Chondrocyte (in vitro differentiated cells): ENCODE data around the gene POC1B. TPM values are rescaled to one million over a fixed set of nuclear protein-coding genes. Genes with fewer than 3 reads are reported as not detected.

Experiments
- DNase-seq: peaks from one replicate; pipeline ENCODE4 v3.0.0; 2021; ENCODE audit warnings: mixed read lengths, low spot score
- H3K27ac Mint-ChIP-seq: one replicate; pipeline ENCODE4 v1.8.0; 2021; ENCODE audit warnings: mild to moderate bottlenecking, moderate library complexity, mixed read lengths; ENCODE audit not compliant: unreplicated experiment
- H3K27me3 Mint-ChIP-seq: 2 replicates; pipeline ENCODE4 v1.8.0; 2021; ENCODE audit warnings: low read depth, mixed read lengths
- H3K36me3 Mint-ChIP-seq: 2 replicates; pipeline ENCODE4 v1.8.0; 2021; ENCODE audit warnings: low read depth, mixed read lengths
- H3K4me1 Mint-ChIP-seq: 2 replicates; pipeline ENCODE4 v1.8.0; 2021; ENCODE audit warnings: low read depth, mild to moderate bottlenecking, mixed read lengths
- H3K4me3 Mint-ChIP-seq: one replicate; pipeline ENCODE4 v1.8.0; 2021; ENCODE audit warnings: mild to moderate bottlenecking, moderate library complexity, mixed read lengths; ENCODE audit not compliant: unreplicated experiment
- H3K9me3 Mint-ChIP-seq: 2 replicates; pipeline ENCODE4 v1.8.0; 2021; ENCODE audit warnings: low read depth, mixed read lengths
- total RNA-seq: library from RNA; stranded (reverse); gene quantifications from 3 replicates; pipeline ENCODE4 v1.2.1, GENCODE V29; 2021
- TF ChIP-seq, protein P1 (sequence below): fragments of 200-600 bp; sonication (generic); IDR thresholded peaks from 2 replicates; pipeline ENCODE4 v1.5.0; 2021; ENCODE audit warnings: antibody characterized with exemption, mild to moderate bottlenecking, moderate library complexity

POC1B gene
- total RNA-seq, 1 donor from 2014 or later = 10.4 TPM

DNA sequence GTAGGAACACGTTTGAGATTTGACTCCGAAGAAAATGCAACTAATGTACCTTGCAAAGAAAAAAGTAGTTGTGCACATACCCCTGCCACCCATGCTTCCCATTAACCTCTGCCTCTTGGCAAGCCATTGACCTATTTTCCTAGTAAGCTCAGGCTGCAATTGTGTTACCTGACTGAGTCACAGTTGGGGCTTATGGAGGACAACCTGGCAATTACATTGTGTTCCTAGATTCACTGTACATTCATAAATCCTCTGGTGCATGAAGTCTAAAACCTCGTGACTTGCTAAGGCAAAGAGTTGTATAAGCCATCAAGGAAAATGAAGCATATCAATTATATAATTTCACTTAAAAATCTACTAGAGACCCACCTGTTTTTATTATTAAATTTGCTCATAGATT is 111.5 kb downstream of the POC1B start:
- TF ChIP-seq, protein P1, sequence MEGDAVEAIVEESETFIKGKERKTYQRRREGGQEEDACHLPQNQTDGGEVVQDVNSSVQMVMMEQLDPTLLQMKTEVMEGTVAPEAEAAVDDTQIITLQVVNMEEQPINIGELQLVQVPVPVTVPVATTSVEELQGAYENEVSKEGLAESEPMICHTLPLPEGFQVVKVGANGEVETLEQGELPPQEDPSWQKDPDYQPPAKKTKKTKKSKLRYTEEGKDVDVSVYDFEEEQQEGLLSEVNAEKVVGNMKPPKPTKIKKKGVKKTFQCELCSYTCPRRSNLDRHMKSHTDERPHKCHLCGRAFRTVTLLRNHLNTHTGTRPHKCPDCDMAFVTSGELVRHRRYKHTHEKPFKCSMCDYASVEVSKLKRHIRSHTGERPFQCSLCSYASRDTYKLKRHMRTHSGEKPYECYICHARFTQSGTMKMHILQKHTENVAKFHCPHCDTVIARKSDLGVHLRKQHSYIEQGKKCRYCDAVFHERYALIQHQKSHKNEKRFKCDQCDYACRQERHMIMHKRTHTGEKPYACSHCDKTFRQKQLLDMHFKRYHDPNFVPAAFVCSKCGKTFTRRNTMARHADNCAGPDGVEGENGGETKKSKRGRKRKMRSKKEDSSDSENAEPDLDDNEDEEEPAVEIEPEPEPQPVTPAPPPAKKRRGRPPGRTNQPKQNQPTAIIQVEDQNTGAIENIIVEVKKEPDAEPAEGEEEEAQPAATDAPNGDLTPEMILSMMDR = no peak
- H3K4me3 Mint-ChIP-seq = no peak overlapping the region
- H3K27ac Mint-ChIP-seq = no peak overlapping the region
- H3K9me3 Mint-ChIP-seq = no peaks in the 10 kb centered on the region
- H3K27me3 Mint-ChIP-seq = no peaks in the 10 kb centered on the region
- DNase-seq = no peak
- peaks cover 5% of the 10 kb centered on the region for H3K36me3 Mint-ChIP-seq
- no peaks in the 10 kb centered on the region for H3K4me1 Mint-ChIP-seq

DNA sequence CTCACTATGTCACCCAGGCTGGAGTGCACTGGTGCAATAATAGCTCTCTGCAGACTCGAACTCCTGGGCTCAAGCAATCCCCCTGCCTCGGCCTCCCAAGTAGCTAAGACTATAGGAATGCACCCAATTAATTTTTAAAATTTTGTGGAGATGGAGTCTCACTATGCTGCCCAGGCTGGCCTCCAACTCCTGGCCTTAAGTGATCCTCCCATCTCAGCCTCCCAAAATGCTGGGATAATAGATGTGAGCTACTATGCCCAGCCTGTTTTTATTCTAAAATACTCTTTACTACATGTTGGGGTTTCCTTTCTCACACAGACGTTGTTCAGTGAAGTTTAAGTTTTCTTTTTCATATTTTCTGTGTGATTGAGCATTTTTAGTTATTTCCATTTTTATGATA is 112.6 kb downstream of the POC1B start:
- H3K27me3 Mint-ChIP-seq = no peaks in the 10 kb centered on the region
- H3K9me3 Mint-ChIP-seq = peaks cover 3% of the 10 kb centered on the region
- no peak overlapping the region for H3K4me3 Mint-ChIP-seq
- H3K27ac Mint-ChIP-seq = no peak overlapping the region
- H3K36me3 Mint-ChIP-seq = peaks cover 5% of the 10 kb centered on the region
- no peak for DNase-seq
- TF ChIP-seq, protein P1 = no peak
- H3K4me1 Mint-ChIP-seq = no peaks in the 10 kb centered on the region

DNA sequence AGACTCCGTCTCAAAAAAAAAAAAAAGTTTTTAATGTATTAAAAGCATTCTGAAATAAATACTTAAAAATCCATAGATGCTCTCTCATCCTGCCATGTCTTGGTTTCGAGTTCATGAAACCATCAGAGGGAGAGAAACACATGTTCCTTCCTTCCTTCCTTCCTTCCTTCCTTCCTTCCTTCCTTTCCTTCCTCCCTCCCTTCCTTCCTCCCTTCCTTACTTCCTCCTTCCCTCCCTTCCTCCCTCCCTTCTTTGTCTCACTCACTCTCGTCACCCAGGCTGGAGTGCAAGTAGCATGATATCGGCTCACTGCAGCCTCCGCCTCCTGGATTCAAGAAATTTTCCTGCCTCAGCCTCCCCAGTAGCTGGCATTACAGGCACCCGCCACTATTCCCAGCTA is 113.2 kb downstream of the POC1B start:
- Mint-ChIP-seq H3K27ac (no peak overlapping the region), H3K4me3 (no peak overlapping the region), H3K4me1 (no peaks in the 10 kb centered on the region), H3K36me3 (peaks cover under 1% of the 10 kb centered on the region), H3K27me3 (no peaks in the 10 kb centered on the region), H3K9me3 (peaks cover 3% of the 10 kb centered on the region)
- DNase-seq = no peak
- TF ChIP-seq, protein P1 = no peak

DNA sequence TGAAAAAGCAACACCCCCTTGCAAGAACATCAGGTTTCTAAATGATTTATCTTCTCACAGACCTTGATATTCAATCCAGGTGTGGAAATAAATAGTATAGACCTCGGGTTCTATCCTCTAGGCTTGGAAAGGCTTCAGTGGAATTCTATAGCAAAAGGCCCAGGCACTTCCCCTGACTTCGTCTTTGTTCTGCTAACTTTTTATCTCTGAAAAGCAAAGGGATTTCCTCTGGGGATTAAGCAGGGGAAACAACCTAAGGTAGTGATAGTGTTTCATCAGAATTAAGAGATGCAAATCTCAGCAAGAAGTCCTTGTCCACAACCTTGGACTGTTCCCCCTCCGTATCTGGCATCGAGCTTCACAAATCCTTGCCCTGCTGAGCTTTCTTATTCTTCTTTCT is 114.0 kb downstream of the POC1B start:
- H3K4me3 Mint-ChIP-seq = no peak overlapping the region

DNA sequence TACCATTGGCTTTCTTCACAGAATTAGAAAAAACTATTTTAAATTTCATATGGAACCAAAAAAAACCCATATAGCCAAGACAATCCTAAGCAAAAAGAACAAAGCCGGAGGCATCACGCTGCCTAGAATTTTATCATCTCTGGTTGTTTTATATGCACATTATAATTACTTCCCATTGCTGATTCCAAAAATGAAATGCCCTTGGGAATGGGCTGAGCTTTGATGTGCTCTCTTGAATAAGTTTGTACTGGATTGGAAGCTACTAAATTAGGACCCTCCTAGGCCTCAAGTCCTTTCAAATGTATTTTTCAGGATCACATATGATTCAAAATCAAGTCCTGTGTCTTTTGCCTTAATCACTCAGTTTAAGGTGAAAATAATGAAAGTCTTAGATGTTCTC is 114.6 kb downstream of the POC1B start:
- peaks cover 3% of the 10 kb centered on the region for H3K9me3 Mint-ChIP-seq
- H3K27me3 Mint-ChIP-seq = no peaks in the 10 kb centered on the region
- no peak overlapping the region for H3K4me3 Mint-ChIP-seq
- no peak overlapping the region for H3K27ac Mint-ChIP-seq
- no peaks in the 10 kb centered on the region for H3K4me1 Mint-ChIP-seq
- TF ChIP-seq, protein P1 = no peak
- no peaks in the 10 kb centered on the region for H3K36me3 Mint-ChIP-seq
- DNase-seq = no peak

More for the DNA sequence above, 114.0 kb downstream of the POC1B start:
- no peak for DNase-seq
- Mint-ChIP-seq H3K36me3 (no peaks in the 10 kb centered on the region), H3K4me1 (no peaks in the 10 kb centered on the region), H3K9me3 (peaks cover 3% of the 10 kb centered on the region), H3K27me3 (no peaks in the 10 kb centered on the region), H3K27ac (no peak overlapping the region)
- TF ChIP-seq, protein P1 = no peak
